GM19238 (cell line): ENCODE data around the gene TDRD9.
"Not testable (repeated sequence)": the region's sequence is repeated elsewhere in the genome, so short reads cannot be mapped to it uniquely, and the experiment has no call there.

Experiments
- DNase-seq: peaks from one replicate; pipeline ENCODE4 v3.0.0; 2011; ENCODE audit warnings: low spot score; ENCODE audit not compliant: insufficient read length

Gene TDRD9

GRCh38 chr14:103974575-103974974 lies 46.3 kb downstream of the TDRD9 start:
- DNase-seq = no peak

GRCh38 chr14:103980623-103981238 lies 52.5 kb downstream of the TDRD9 start:
- not testable (repeated sequence) for DNase-seq

GRCh38 chr14:103984196-103984595 lies 55.9 kb downstream of the TDRD9 start:
- no peak for DNase-seq

- no peak for DNase-seq
These were observed 60.8 kb downstream of the TDRD9 start for GRCh38 chr14:103989034-103989433.

- no peak for DNase-seq
These were observed 61.7 kb downstream of the TDRD9 start for GRCh38 chr14:103989964-103990363.

- no peak for DNase-seq
These were observed 66.4 kb downstream of the TDRD9 start for GRCh38 chr14:103994535-103995184.

- no peak for DNase-seq
These were observed 67.6 kb downstream of the TDRD9 start for GRCh38 chr14:103995876-103996275.

GRCh38 chr14:103997391-103997790 lies 69.1 kb downstream of the TDRD9 start:
- no peak for DNase-seq

GRCh38 chr14:103998027-103998426 lies 69.8 kb downstream of the TDRD9 start:
- no peak for DNase-seq

- no peak for DNase-seq
These were observed 71.7 kb downstream of the TDRD9 start for GRCh38 chr14:103999795-104000440.

GRCh38 chr14:104001003-104001402 lies 72.7 kb downstream of the TDRD9 start:
- DNase-seq = no peak

- no peak for DNase-seq
These were observed 75.4 kb downstream of the TDRD9 start for GRCh38 chr14:104003616-104004015.

GRCh38 chr14:104004849-104005248 lies 76.6 kb downstream of the TDRD9 start:
- DNase-seq = no peak

GRCh38 chr14:104005489-104005888 lies 77.2 kb downstream of the TDRD9 start:
- DNase-seq = no peak

GRCh38 chr14:104007121-104007520 lies 78.9 kb downstream of the TDRD9 start:
- no peak for DNase-seq

GRCh38 chr14:104009297-104009696 lies 81.0 kb downstream of the TDRD9 start:
- DNase-seq = no peak

- DNase-seq = no peak
These were observed 83.7 kb downstream of the TDRD9 start for GRCh38 chr14:104011824-104012517.

- DNase-seq = no peak
These were observed 86.5 kb downstream of the TDRD9 start for GRCh38 chr14:104014764-104015163.

- no peak for DNase-seq
These were observed 88.8 kb downstream of the TDRD9 start for GRCh38 chr14:104016873-104017650.

GRCh38 chr14:104019029-104019428 lies 90.8 kb downstream of the TDRD9 start:
- no peak for DNase-seq

- DNase-seq = no peak
These were observed 91.5 kb downstream of the TDRD9 start for GRCh38 chr14:104019806-104020205.
